Measurements from ENCODE around the gene NPDC1.
A peak's percentile ranks its signal among the peaks of the same experiment; 100 is the strongest.

NPDC1 gene

GRCh38 chr9:137075275-137075775, 29.3 kb upstream of the NPDC1 start:
- DNase-seq (ENCODE audit: insufficient read length, low spot score) (no peak), FAIRE-seq (no peak)
- TF ChIP-seq TAF1 (IDR thresholded peaks at IDR 0.05; ENCODE audit: low read depth, low read length) (no peak), SPI1 (IDR thresholded peaks at IDR 0.05; ENCODE audit: low read depth, low read length) (no peak)

DNA sequence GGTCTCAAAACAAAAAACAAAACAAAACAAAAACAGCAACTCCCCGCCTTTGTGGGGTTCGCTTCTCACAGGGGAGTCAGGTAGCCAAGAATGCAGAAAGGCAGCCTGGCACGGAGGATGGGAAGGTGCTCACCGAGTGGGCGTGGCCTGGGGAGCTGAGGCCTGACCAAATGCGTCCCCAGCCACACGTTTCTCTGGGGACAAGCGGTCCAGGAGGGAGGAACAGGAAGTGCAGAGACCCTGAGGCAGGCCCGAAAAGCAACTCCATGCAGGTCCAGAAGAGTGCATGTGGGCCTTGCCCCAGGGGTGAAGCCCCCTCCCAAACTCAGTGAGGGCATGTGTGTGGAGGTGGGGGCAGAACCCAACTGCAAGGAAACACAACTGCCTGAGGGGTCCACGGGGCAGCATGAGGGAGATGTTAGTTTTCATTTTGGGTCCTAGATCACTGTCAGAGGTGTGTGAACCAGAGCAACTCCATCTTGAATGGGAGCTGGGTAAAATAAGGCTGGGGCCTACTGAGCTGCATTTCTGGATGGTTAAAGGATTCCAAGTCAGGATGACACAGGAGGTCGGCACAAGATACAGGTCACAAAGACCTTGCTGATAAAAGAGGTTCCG, 28.8 kb upstream of the NPDC1 start:
- DNase-seq (ENCODE audit: insufficient read length, low spot score) (no peak), FAIRE-seq (peak; percentile 5)

GRCh38 chr9:137073992-137074399, 28.0 kb upstream of the NPDC1 start:
- FAIRE-seq (no peak), DNase-seq (ENCODE audit: insufficient read length, low spot score) (no peak)
- TF ChIP-seq POU2F2 (IDR thresholded peaks at IDR 0.05; ENCODE audit: low read depth, low read length) (no peak), SPI1 (IDR thresholded peaks at IDR 0.05; ENCODE audit: low read depth, low read length) (no peak), PAX5 (IDR thresholded peaks at IDR 0.05; ENCODE audit: insufficient read depth, low read length, severe bottlenecking) (no peak), TAF1 (IDR thresholded peaks at IDR 0.05; ENCODE audit: low read depth, low read length) (no peak), POLR2AphosphoS5 (IDR thresholded peaks at IDR 0.05; ENCODE audit: low read depth, low read length) (no peak), POLR2A (IDR thresholded peaks at IDR 0.05; ENCODE audit: low read depth, low read length) (no peak)

More for the DNA sequence above, 28.8 kb upstream of the NPDC1 start:
- TF ChIP-seq POU2F2 (IDR thresholded peaks at IDR 0.05; ENCODE audit: low read depth, low read length): no peak

GRCh38 chr9:137071282-137071681, 25.3 kb upstream of the NPDC1 start:
- no peak for TF ChIP-seq POLR2AphosphoS5 (IDR thresholded peaks at IDR 0.05; ENCODE audit: low read depth, low read length)
- no peak for TF ChIP-seq POU2F2 (IDR thresholded peaks at IDR 0.05; ENCODE audit: low read depth, low read length)
- no peak for TF ChIP-seq SPI1 (IDR thresholded peaks at IDR 0.05; ENCODE audit: low read depth, low read length)
- TF ChIP-seq POLR2A (IDR thresholded peaks at IDR 0.05; ENCODE audit: low read depth, low read length): no peak
- no peak for TF ChIP-seq PAX5 (IDR thresholded peaks at IDR 0.05; ENCODE audit: insufficient read depth, low read length, severe bottlenecking)
- no peak for TF ChIP-seq TAF1 (IDR thresholded peaks at IDR 0.05; ENCODE audit: low read depth, low read length)
- DNase-seq (ENCODE audit: insufficient read length, low spot score) (no peak), FAIRE-seq (no peak)

DNA sequence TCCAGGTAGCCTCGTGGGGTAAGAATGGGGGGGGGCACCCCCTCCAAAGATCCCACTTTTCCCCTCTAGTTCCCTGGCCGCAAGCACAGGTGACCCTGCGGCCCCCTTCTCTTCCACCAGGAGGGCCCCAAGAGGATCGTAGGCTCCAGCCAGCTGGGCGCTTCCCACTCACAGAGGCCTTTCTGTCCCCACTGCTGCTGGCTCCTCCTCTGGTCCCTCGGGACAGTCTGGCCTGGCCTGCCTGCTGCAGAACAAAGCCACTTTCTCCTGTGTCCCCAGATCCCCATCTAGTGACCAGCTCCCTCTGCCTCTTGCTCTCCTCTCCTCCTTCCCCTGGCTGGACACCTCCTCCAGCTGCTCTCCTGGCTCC, 24.9 kb upstream of the NPDC1 start:
- FAIRE-seq (no peak), DNase-seq (ENCODE audit: insufficient read length, low spot score) (no peak)

DNA sequence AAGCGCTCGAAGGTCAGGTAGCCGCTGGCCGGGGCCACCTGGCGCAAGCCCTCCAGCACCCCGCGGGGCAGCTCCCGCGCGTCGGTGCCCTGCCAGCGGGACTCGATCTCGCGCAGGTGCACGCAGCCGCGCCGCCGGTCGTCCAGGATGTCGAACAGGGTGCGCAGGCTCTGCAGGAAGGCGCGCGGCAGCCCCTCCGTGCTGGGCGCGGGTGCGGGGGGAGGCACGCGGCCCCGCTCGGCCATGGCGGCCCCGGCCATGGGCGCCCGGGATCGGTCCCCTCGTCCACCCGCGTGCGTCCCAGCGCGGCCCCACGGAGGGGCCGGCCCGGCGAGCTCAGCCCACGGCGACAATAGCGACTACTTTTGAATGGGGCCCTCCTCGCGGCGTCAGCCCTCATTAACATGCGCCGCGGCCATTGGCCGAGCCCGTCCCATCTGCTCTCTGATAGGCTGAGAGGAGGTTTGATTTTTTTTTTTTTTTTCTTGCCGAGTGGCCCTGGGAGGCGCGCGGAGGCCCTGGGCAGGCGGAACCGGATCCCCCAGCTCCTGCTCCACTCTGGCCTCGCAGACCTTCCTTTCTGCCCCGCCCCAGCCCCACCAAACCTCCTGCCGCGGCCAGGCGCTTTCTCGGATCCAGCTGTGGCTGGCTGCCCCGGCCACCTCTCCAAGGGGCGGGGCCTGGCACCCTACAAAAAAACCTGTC, 24.4 kb upstream of the NPDC1 start, which contains the start of gene SAPCD2:
Gene SAPCD2 (minus strand): TSS at position 357 of the 705 bp plus-strand sequence. CDS start 97 bp downstream, at position 260.
- DNase-seq (ENCODE audit: insufficient read length, low spot score) (peak; percentile 95), FAIRE-seq (peak; percentile 90)
- TF ChIP-seq POLR2A (IDR thresholded peaks at IDR 0.05; ENCODE audit: low read depth, low read length): no peak
- no peak for TF ChIP-seq SPI1 (IDR thresholded peaks at IDR 0.05; ENCODE audit: low read depth, low read length)
- peak; percentile 71 for TF ChIP-seq POU2F2 (IDR thresholded peaks at IDR 0.05; ENCODE audit: low read depth, low read length)

More for the DNA sequence above, 24.9 kb upstream of the NPDC1 start:
- TF ChIP-seq POU2F2 (IDR thresholded peaks at IDR 0.05; ENCODE audit: low read depth, low read length) (no peak), TAF1 (IDR thresholded peaks at IDR 0.05; ENCODE audit: low read depth, low read length) (no peak), POLR2AphosphoS5 (IDR thresholded peaks at IDR 0.05; ENCODE audit: low read depth, low read length) (no peak)

DNA sequence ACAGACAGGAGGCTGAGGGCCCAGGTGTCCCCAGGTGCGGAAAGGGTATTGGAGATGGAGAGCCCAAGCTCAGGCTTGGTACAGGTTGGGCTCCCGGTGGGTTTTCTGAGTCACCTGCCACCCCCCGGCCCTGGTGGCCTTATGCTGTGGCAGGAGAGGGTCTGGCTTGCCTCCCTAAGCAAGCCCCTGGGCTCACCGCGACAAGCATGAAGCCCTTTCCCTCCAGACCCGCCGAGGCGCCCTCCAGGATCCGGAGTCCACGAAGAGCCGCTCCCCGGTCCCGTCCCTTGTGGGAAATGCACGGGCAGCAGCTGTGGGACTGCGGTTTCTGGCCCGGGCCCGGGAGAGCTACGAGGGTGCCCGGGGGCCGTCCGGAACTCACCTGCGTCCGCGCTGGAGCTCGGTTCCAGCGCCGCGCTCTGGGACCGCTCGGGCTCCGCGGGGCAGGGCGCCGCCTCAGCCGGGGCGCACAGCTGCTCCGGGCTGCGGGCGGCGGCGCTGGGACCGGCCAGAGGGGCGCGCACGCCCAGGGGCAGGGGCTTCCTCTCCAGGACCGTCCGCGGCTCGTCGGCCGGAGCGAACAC, 23.6 kb upstream of the NPDC1 start:
- DNase-seq (ENCODE audit: insufficient read length, low spot score) (no peak), FAIRE-seq (no peak)
- TF ChIP-seq PAX5 (IDR thresholded peaks at IDR 0.05; ENCODE audit: insufficient read depth, low read length, severe bottlenecking): no peak
- TF ChIP-seq POLR2A (IDR thresholded peaks at IDR 0.05; ENCODE audit: low read depth, low read length): no peak
- TF ChIP-seq POU2F2 (IDR thresholded peaks at IDR 0.05; ENCODE audit: low read depth, low read length): no peak
- no peak for TF ChIP-seq TAF1 (IDR thresholded peaks at IDR 0.05; ENCODE audit: low read depth, low read length)
- TF ChIP-seq POLR2AphosphoS5 (IDR thresholded peaks at IDR 0.05; ENCODE audit: low read depth, low read length): no peak

DNA sequence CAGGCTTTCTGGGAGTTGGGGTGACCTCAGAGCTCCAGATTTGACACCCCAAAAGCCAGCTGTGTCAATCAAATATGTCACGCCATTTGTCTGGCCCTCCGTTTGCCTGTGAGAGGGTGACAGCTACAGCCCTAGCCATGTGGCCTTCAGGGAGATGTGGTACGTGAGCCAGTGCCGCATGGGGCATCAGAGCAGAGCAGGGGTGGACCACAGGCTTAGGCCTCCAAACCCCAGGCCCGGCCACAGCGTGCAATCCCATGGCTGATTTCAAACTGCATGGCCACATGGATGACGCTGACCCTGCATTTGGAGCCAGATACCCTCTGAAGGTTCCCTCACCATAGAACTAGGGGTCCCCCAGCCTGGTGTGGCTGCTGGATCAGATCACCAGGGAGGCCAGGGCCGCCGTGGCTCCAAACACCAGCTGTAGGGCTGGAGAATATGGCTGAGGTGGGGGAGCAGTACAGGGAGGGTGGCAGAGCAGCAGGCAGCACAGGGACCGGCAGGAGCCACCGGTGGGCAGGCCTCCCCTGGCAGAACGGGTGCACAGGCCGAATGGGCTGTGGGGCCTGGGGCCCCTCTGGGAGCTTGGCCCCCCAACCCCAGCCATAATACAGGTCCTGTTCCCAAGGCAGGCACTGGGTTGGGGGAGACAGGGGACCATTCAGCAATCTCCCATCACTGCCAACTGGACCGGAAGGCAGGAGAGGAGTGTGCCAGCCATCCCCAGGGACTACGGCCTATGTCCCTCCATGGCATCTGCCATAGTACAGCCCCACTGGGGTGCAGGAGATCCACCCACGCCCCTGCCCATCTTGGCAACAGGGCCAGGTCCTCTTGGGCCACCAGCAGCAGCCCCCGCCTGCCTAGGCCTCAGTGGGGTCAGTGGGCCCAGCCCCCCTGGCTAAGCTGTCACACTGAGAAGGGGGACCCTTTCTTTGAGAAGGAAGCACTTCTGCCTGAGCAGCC, 22.8 kb upstream of the NPDC1 start:
- DNase-seq (ENCODE audit: insufficient read length, low spot score) (no peak), FAIRE-seq (peak; percentile 47)
- TF ChIP-seq POLR2AphosphoS5 (IDR thresholded peaks at IDR 0.05; ENCODE audit: low read depth, low read length): no peak
- TF ChIP-seq POU2F2 (IDR thresholded peaks at IDR 0.05; ENCODE audit: low read depth, low read length): no peak
- TF ChIP-seq SPI1 (IDR thresholded peaks at IDR 0.05; ENCODE audit: low read depth, low read length): no peak
- no peak for TF ChIP-seq TAF1 (IDR thresholded peaks at IDR 0.05; ENCODE audit: low read depth, low read length)

GRCh38 chr9:137067860-137068538, 22.0 kb upstream of the NPDC1 start:
- peak; percentile 86 for DNase-seq (ENCODE audit: insufficient read length, low spot score)
- TF ChIP-seq POLR2A (IDR thresholded peaks at IDR 0.05; ENCODE audit: low read depth, low read length) (no peak), SPI1 (IDR thresholded peaks at IDR 0.05; ENCODE audit: low read depth, low read length) (no peak), POU2F2 (IDR thresholded peaks at IDR 0.05; ENCODE audit: low read depth, low read length) (no peak), POLR2AphosphoS5 (IDR thresholded peaks at IDR 0.05; ENCODE audit: low read depth, low read length) (no peak), PAX5 (IDR thresholded peaks at IDR 0.05; ENCODE audit: insufficient read depth, low read length, severe bottlenecking) (no peak), TAF1 (IDR thresholded peaks at IDR 0.05; ENCODE audit: low read depth, low read length) (no peak)
- peak; percentile 94 for FAIRE-seq
